HCT116 (cell line): ENCODE data around the gene PRR14L. TPM values are rescaled to one million over a fixed set of nuclear protein-coding genes. Genes with fewer than 3 reads are reported as not detected.

ENCODE experiments used
- ATAC-seq: fragments of 200-7000 bp; cut with Tn5 transposase; 2 replicates; pipeline ENCODE4 v1.9.1; 2020; ENCODE audit warnings: mild to moderate bottlenecking, moderate library complexity
- BruUV-seq: library from RNA; stranded (reverse); fragments of 400-500 nt; replicated peaks from 2 replicates; lab custom pipeline; 2021; lab: Mats Ljungman, UMichigan
- CTCF ChIA-PET: fragments of 300-600 bp; sonication (Branson Sonifier 250); formaldehyde crosslinking; loops from one replicate; lab custom pipeline; 2021; ENCODE audit warnings: antibody characterized with exemption; lab: Charles Lee
- POLR2A ChIA-PET: fragments of 300-600, 350-600 bp; sonication (Branson Sonifier 250); formaldehyde crosslinking; loops from one replicate; lab custom pipeline; 2021; ENCODE audit warnings: antibody characterized with exemption; lab: Charles Lee
- RAD21 ChIA-PET, 2 experiments: fragments of 300-600 bp; sonication (Branson Sonifier 250); formaldehyde crosslinking; loops; one replicate each; lab custom pipeline; 2023; ENCODE audit warnings: low total read pairs in 2 of 2; ENCODE audit not compliant: uncharacterized antibody in 2 of 2, unreplicated experiment in 2 of 2, low non-redundant PET in 1 of 2; lab: Charles Lee
- DNase-seq: peaks from one replicate; pipeline ENCODE4 v3.0.0-alpha.2; 2010; ENCODE audit warnings: low read depth, low spot score
- H2AFZ ChIP-seq: fragments of 200-600 bp; shearing (Covaris generic), sonication (generic); 2 replicates; pipeline ENCODE4 v1.6.1; 2017; ENCODE audit warnings: low read depth, mixed run types, mixed read lengths, antibody characterized with exemption, low read length; ENCODE audit not compliant: poor library complexity, severe bottlenecking
- H3K27ac ChIP-seq: 2 replicates; pipeline ENCODE4 v1.5.1; 2012; ENCODE audit warnings: low read depth, low read length
- H3K27me3 ChIP-seq: fragments of 200-600 bp; sonication (generic); 2 replicates; pipeline ENCODE4 v1.6.1; 2016; ENCODE audit warnings: mixed run types, low read length, mixed read lengths; ENCODE audit not compliant: insufficient read depth
- H3K36me3 ChIP-seq, 2 experiments: fragments of 200-500 bp in 1 of 2; fragments of 200-600 bp in 1 of 2; sonication (Bioruptor generic) in 1 of 2; sonication (generic) in 1 of 2; 2 replicates each; pipeline versions ENCODE4 v1.5.1 to v1.6.1; 2014 to 2016; ENCODE audit warnings: low read length in 2 of 2, inconsistent platforms in 1 of 2, mixed read lengths in 1 of 2, mixed run types in 1 of 2; ENCODE audit not compliant: insufficient read depth in 2 of 2, control insufficient read depth in 1 of 2
- H3K4me1 ChIP-seq, 2 experiments: fragments of 200-600 bp in 1 of 2; sonication (generic) in 1 of 2; 2 replicates each; pipeline versions ENCODE4 v1.5.1 to v1.6.1; 2012 to 2017; ENCODE audit warnings: low read length in 2 of 2, inconsistent platforms in 1 of 2, mild to moderate bottlenecking in 1 of 2, mixed read lengths in 1 of 2, mixed run types in 1 of 2, moderate library complexity in 1 of 2; ENCODE audit not compliant: insufficient read depth in 2 of 2, control insufficient read depth in 1 of 2
- H3K4me2 ChIP-seq: fragments of 200-600 bp; sonication (generic); 2 replicates; pipeline ENCODE4 v1.6.1; 2017; ENCODE audit warnings: mixed run types, low read length, mixed read lengths
- H3K4me3 ChIP-seq, 2 experiments: fragments of 200-600 bp in 1 of 2; sonication (generic) in 1 of 2; replicated peaks in 1 of 2; 2 replicates each; pipeline ENCODE4 v1.5.1; 2011 to 2016; ENCODE audit warnings: low read length in 2 of 2, control low read depth in 1 of 2, low read depth in 1 of 2, mild to moderate bottlenecking in 1 of 2, mixed read lengths in 1 of 2, mixed run types in 1 of 2
- H3K79me2 ChIP-seq: fragments of 200-600 bp; sonication (generic); 2 replicates; pipeline ENCODE4 v1.6.1; 2017; ENCODE audit warnings: mild to moderate bottlenecking, mixed run types, low read length, moderate library complexity, mixed read lengths; ENCODE audit not compliant: insufficient read depth
- H3K9ac ChIP-seq: fragments of 200-600 bp; sonication (generic); 2 replicates; pipeline ENCODE4 v1.6.1; 2016; ENCODE audit warnings: low read length, mixed read lengths
- H3K9me2 ChIP-seq: fragments of 200-600 bp; sonication (generic), shearing (Covaris generic); 2 replicates; pipeline ENCODE4 v1.6.1; 2017; ENCODE audit warnings: mixed run types, mild to moderate bottlenecking, moderate library complexity; ENCODE audit not compliant: insufficient read depth
- H3K9me3 ChIP-seq, 2 experiments: fragments of 200-500 bp in 1 of 2; fragments of 200-600 bp in 1 of 2; sonication (Bioruptor generic) in 1 of 2; sonication (generic) in 1 of 2; 2 replicates each; pipeline ENCODE4 v1.6.1; 2014 to 2017; ENCODE audit warnings: low read length in 2 of 2, mixed read lengths in 2 of 2, inconsistent platforms in 1 of 2, low read depth in 1 of 2, mild to moderate bottlenecking in 1 of 2, mixed run types in 1 of 2, moderate library complexity in 1 of 2; ENCODE audit not compliant: control insufficient read depth in 1 of 2, insufficient read depth in 1 of 2
- H4K20me1 ChIP-seq: fragments of 200-600 bp; sonication (generic), shearing (Covaris generic); 2 replicates; pipeline ENCODE4 v1.6.1; 2017; ENCODE audit warnings: mixed run types, mild to moderate bottlenecking, moderate library complexity; ENCODE audit not compliant: insufficient read depth
- CBX3 ChIP-seq: IDR thresholded peaks from 2 replicates; pipeline ENCODE4 v1.6.1; 2012; ENCODE audit warnings: low read depth
- CEBPB ChIP-seq: IDR thresholded peaks from 2 replicates; pipeline ENCODE4 v1.6.1; 2012; ENCODE audit warnings: low read depth
- ELF1 ChIP-seq: IDR thresholded peaks from 2 replicates; pipeline ENCODE4 v1.6.1; 2012; ENCODE audit warnings: low read depth, borderline replicate concordance
- FOSL1 ChIP-seq: IDR thresholded peaks from 2 replicates; pipeline ENCODE4 v1.6.1; 2012; ENCODE audit warnings: low read depth
- JUND ChIP-seq: IDR thresholded peaks from 2 replicates; pipeline ENCODE4 v1.6.1; 2012
- POLR2AphosphoS5 ChIP-seq: IDR thresholded peaks from 2 replicates; pipeline ENCODE4 v1.6.1; 2011; ENCODE audit warnings: mild to moderate bottlenecking, low read depth, low read length, moderate library complexity
- RAD21 ChIP-seq: IDR thresholded peaks from 2 replicates; pipeline ENCODE4 v1.6.1; 2012; ENCODE audit warnings: low read depth, mild to moderate bottlenecking
- REST ChIP-seq: IDR thresholded peaks from 2 replicates; pipeline ENCODE4 v1.6.1; 2012; ENCODE audit warnings: low read depth
- SIN3A ChIP-seq: IDR thresholded peaks from 2 replicates; pipeline ENCODE4 v1.6.1; 2012; ENCODE audit warnings: low read depth
- SRF ChIP-seq: IDR thresholded peaks from 2 replicates; pipeline ENCODE4 v1.6.1; 2012; ENCODE audit warnings: low read depth
- TCF7L2 ChIP-seq: IDR thresholded peaks from 2 replicates; pipeline ENCODE4 v1.7.0; 2011; ENCODE audit warnings: borderline replicate concordance, inconsistent platforms; ENCODE audit not compliant: insufficient read depth, insufficient read length; ENCODE audit errors: extremely low read depth
- YY1 ChIP-seq: IDR thresholded peaks from 2 replicates; pipeline ENCODE4 v1.6.1; 2011; ENCODE audit warnings: low read length, low read depth, moderate library complexity, mild to moderate bottlenecking; ENCODE audit not compliant: insufficient replicate concordance; ENCODE audit errors: extremely low read depth
- ZNF274 ChIP-seq: fragments of 200-500 bp; sonication (Bioruptor generic); IDR thresholded peaks from 2 replicates; pipeline ENCODE4 v1.6.1; 2014; ENCODE audit warnings: mild to moderate bottlenecking, low read depth, low read length, inconsistent platforms
- intact Hi-C: fragments of 100-400 bp; cut with micrococcal nuclease; formaldehyde crosslinking; loops from 2 replicates; pipeline ENCODE4 v1.10.0; 2022
- total RNA-seq: library from RNA; stranded (reverse); gene quantifications from one replicate; pipeline ENCODE4 v1.2.1, GENCODE V29; 2021; ENCODE audit not compliant: unreplicated experiment
- TF ChIP-seq, protein P1 (sequence below), 3 experiments: fragments of 200-600 bp in 1 of 3; sonication (generic) in 1 of 3; IDR thresholded peaks in 2 of 3; conservative IDR thresholded peaks in 1 of 3; 2 replicates each; pipeline ENCODE4 v1.5.1; 2012 to 2017; ENCODE audit warnings: low read depth in 2 of 3, low read length in 2 of 3, antibody characterized with exemption in 1 of 3, borderline replicate concordance in 1 of 3, control low read depth in 1 of 3, mild to moderate bottlenecking in 1 of 3, mixed read lengths in 1 of 3, mixed run types in 1 of 3, moderate library complexity in 1 of 3; ENCODE audit not compliant: insufficient read depth in 1 of 3
- TF ChIP-seq, protein P2 (sequence below): IDR thresholded peaks from 2 replicates; pipeline ENCODE4 v1.6.1; 2011; ENCODE audit warnings: mild to moderate bottlenecking, low read length, moderate library complexity; ENCODE audit not compliant: insufficient replicate concordance; ENCODE audit errors: extremely low read depth

The PRR14L gene
- total RNA-seq, 1 experiment from 2014 or later, result 61.5 TPM

- Histone ChIP-seq H3K36me3 (peaks cover 13 to 17% of the 10 kb centered on the region in 2 experiments), H3K79me2 (peaks cover 73% of the 10 kb centered on the region), H3K9me3 (no peaks in the 10 kb centered on the region), H3K27me3 (no peaks in the 10 kb centered on the region), H3K9me2 (no peaks in the 10 kb centered on the region), H4K20me1 (no peaks in the 10 kb centered on the region)
- intact Hi-C loops, result no loop called here
- DNase-seq, result no peak
- TF ChIP-seq JUND, result no peak
- TF ChIP-seq TCF7L2, result no peak
- TF ChIP-seq REST, result no peak
- TF ChIP-seq CEBPB, result no peak
- TF ChIP-seq SRF, result no peak
- TF ChIP-seq ZNF274, result no peak
- no peak for TF ChIP-seq RAD21
- no peak for TF ChIP-seq YY1
- TF ChIP-seq CBX3, result no peak
- TF ChIP-seq, protein P1, sequence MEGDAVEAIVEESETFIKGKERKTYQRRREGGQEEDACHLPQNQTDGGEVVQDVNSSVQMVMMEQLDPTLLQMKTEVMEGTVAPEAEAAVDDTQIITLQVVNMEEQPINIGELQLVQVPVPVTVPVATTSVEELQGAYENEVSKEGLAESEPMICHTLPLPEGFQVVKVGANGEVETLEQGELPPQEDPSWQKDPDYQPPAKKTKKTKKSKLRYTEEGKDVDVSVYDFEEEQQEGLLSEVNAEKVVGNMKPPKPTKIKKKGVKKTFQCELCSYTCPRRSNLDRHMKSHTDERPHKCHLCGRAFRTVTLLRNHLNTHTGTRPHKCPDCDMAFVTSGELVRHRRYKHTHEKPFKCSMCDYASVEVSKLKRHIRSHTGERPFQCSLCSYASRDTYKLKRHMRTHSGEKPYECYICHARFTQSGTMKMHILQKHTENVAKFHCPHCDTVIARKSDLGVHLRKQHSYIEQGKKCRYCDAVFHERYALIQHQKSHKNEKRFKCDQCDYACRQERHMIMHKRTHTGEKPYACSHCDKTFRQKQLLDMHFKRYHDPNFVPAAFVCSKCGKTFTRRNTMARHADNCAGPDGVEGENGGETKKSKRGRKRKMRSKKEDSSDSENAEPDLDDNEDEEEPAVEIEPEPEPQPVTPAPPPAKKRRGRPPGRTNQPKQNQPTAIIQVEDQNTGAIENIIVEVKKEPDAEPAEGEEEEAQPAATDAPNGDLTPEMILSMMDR (IDR thresholded peaks at IDR 0.05 in 2 of 3, conservative IDR thresholded peaks at IDR 0.05 in 1 of 3; ENCODE audit: borderline replicate concordance in 1 of 3, insufficient read depth in 1 of 3, low read depth in 2 of 3, low read length in 2 of 3), result no peak
- no peak for TF ChIP-seq POLR2AphosphoS5
- TF ChIP-seq SIN3A, result no peak
- TF ChIP-seq, protein P2, sequence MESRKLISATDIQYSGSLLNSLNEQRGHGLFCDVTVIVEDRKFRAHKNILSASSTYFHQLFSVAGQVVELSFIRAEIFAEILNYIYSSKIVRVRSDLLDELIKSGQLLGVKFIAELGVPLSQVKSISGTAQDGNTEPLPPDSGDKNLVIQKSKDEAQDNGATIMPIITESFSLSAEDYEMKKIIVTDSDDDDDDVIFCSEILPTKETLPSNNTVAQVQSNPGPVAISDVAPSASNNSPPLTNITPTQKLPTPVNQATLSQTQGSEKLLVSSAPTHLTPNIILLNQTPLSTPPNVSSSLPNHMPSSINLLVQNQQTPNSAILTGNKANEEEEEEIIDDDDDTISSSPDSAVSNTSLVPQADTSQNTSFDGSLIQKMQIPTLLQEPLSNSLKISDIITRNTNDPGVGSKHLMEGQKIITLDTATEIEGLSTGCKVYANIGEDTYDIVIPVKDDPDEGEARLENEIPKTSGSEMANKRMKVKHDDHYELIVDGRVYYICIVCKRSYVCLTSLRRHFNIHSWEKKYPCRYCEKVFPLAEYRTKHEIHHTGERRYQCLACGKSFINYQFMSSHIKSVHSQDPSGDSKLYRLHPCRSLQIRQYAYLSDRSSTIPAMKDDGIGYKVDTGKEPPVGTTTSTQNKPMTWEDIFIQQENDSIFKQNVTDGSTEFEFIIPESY, result no peak
- TF ChIP-seq FOSL1, result no peak
- TF ChIP-seq ELF1, result no peak
- TF ChIP-seq, all 23 proteins: peak for 0
- Histone ChIP-seq H2AFZ (no peak overlapping the region), H3K4me2 (no peak overlapping the region), H3K27ac (no peak overlapping the region), H3K4me1 (no peaks in the 10 kb centered on the region), H3K9ac (no peak overlapping the region), H3K4me3 (no peak overlapping the region)
- no peak for ATAC-seq
- ChIA-PET POLR2A (no interaction called here), RAD21 (no interaction called here), CTCF (no interaction called here)
- BruUV-seq, result no TSS peak
These were observed 23.2 kb downstream of the PRR14L start for GRCh38 chr22:31726692-31727091.
